HepG2 (cell line): ENCODE data around the gene LRRC45. TPM values are rescaled to one million over a fixed set of nuclear protein-coding genes. Genes with fewer than 3 reads are reported as not detected.

Experiments
- ARNT ChIP-seq: fragments of 450-650 bp; IDR thresholded peaks from 2 replicates; pipeline ENCODE4 v1.6.1; 2017
- ARNTL ChIP-seq: sonication (generic); formaldehyde crosslinking; IDR thresholded peaks from 2 replicates; pipeline ENCODE4 v1.4.0; 2020; ENCODE audit warnings: mild to moderate bottlenecking, missing genetic modification reagents
- DNMT1 ChIP-seq: sonication (generic); formaldehyde crosslinking; IDR thresholded peaks from 2 replicates; pipeline ENCODE4 v1.5.1; 2020; ENCODE audit warnings: mild to moderate bottlenecking, missing genetic modification reagents
- EED ChIP-seq: sonication (generic); formaldehyde crosslinking; IDR thresholded peaks from 2 replicates; pipeline ENCODE4 v1.5.0; 2020; ENCODE audit warnings: mild to moderate bottlenecking, missing genetic modification reagents
- FOXP4 ChIP-seq: sonication (generic); formaldehyde crosslinking; IDR thresholded peaks from 2 replicates; pipeline ENCODE4 v1.4.0; 2020; ENCODE audit warnings: missing genetic modification reagents
- HMGXB4 ChIP-seq, 2 experiments: sonication (generic) in 1 of 2; formaldehyde crosslinking in 1 of 2; IDR thresholded peaks; 2 replicates each; pipeline versions ENCODE4 v1.4.0 to v1.6.1; 2018 to 2020; ENCODE audit warnings: missing genetic modification reagents in 2 of 2, borderline replicate concordance in 1 of 2, low read depth in 1 of 2, mild to moderate bottlenecking in 1 of 2, missing biosample characterization in 1 of 2
- HNRNPL ChIP-seq: fragments of 200-400 bp; formaldehyde crosslinking; IDR thresholded peaks from 2 replicates; pipeline ENCODE4 v1.6.1; 2017; ENCODE audit warnings: mild to moderate bottlenecking, low read depth, low read length
- KLF11 ChIP-seq: IDR thresholded peaks from 2 replicates; pipeline ENCODE4 v1.6.1; 2016; ENCODE audit warnings: missing compliant biosample characterization
- NFYC ChIP-seq: IDR thresholded peaks from 2 replicates; pipeline ENCODE4 v1.6.1; 2016; ENCODE audit warnings: missing genetic modification reagents, missing compliant biosample characterization
- NRL ChIP-seq: sonication (generic); formaldehyde crosslinking; IDR thresholded peaks from 2 replicates; pipeline ENCODE4 v1.5.0; 2020; ENCODE audit warnings: missing genetic modification reagents, mild to moderate bottlenecking, moderate library complexity, borderline replicate concordance
- PAX8 ChIP-seq: sonication (generic); formaldehyde crosslinking; IDR thresholded peaks from 2 replicates; pipeline ENCODE4 v1.8.0; 2022; ENCODE audit warnings: mild to moderate bottlenecking, missing genetic modification reagents, borderline replicate concordance
- RBM22 ChIP-seq: fragments of 200-400 bp; formaldehyde crosslinking; optimal IDR thresholded peaks from 2 replicates; pipeline ENCODE3; 2017; ENCODE audit warnings: mild to moderate bottlenecking, low read length, moderate library complexity
- SMAD3 ChIP-seq: sonication (generic); formaldehyde crosslinking; IDR thresholded peaks from 2 replicates; pipeline ENCODE4 v1.4.0; 2020; ENCODE audit warnings: missing genetic modification reagents
- U2AF2 ChIP-seq: fragments of 200-400 bp; formaldehyde crosslinking; IDR thresholded peaks from 2 replicates; pipeline ENCODE4 v1.6.1; 2017; ENCODE audit warnings: low read depth, mild to moderate bottlenecking, low read length
- YEATS4 ChIP-seq: sonication (generic); formaldehyde crosslinking; IDR thresholded peaks from 2 replicates; pipeline ENCODE4 v1.4.0; 2020; ENCODE audit warnings: missing genetic modification reagents, borderline replicate concordance
- ZBTB43 ChIP-seq: sonication (generic); formaldehyde crosslinking; conservative IDR thresholded peaks from 2 replicates; pipeline ENCODE4 v1.4.0; 2020; ENCODE audit warnings: missing genetic modification reagents
- ZFP90 ChIP-seq: sonication (generic); formaldehyde crosslinking; IDR thresholded peaks from 2 replicates; pipeline ENCODE4 v1.8.0; 2022; ENCODE audit warnings: missing genetic modification reagents, mild to moderate bottlenecking, inconsistent platforms, borderline replicate concordance
- ZNF143 ChIP-seq: sonication (generic); formaldehyde crosslinking; IDR thresholded peaks from 2 replicates; pipeline ENCODE4 v1.4.0; 2020; ENCODE audit warnings: missing genetic modification reagents
- ZNF292 ChIP-seq: sonication (generic); formaldehyde crosslinking; IDR thresholded peaks from 2 replicates; pipeline ENCODE4 v1.8.1; 2022; ENCODE audit warnings: mild to moderate bottlenecking, low read depth, missing genetic modification reagents, borderline replicate concordance
- ZNF672 ChIP-seq: sonication (generic); formaldehyde crosslinking; IDR thresholded peaks from 2 replicates; pipeline ENCODE4 v1.8.1; 2022; ENCODE audit warnings: missing genetic modification reagents
- ZNF761 ChIP-seq: sonication (generic); formaldehyde crosslinking; conservative IDR thresholded peaks from 2 replicates; pipeline ENCODE4 v1.4.0; 2020; ENCODE audit warnings: mild to moderate bottlenecking, missing genetic modification reagents
- ZNF773 ChIP-seq: sonication (generic); formaldehyde crosslinking; IDR thresholded peaks from 2 replicates; pipeline ENCODE4 v1.4.0; 2020; ENCODE audit warnings: missing genetic modification reagents, borderline replicate concordance
- ZNF782 ChIP-seq: sonication (generic); formaldehyde crosslinking; IDR thresholded peaks from 2 replicates; pipeline ENCODE4 v1.4.0; 2020; ENCODE audit warnings: missing genetic modification reagents, mild to moderate bottlenecking, borderline replicate concordance
- polyA plus RNA-seq, 8 experiments: library from polyadenylated mRNA; depleted of rRNA in 3 of 8; stranded (reverse) in 7 of 8; unstranded in 1 of 8; fragments of >200 nt; fragmentation: Illumina TruSeq in 4 of 8; extraction: Trizol in 4 of 8; gene quantifications; 2 replicates each; pipeline versions ENCODE4 v1.2.1 to v1.2.3, GENCODE V29; 2011 to 2016; ENCODE audit warnings: low read depth in 4 of 8, missing spikeins in 1 of 8, mixed read lengths in 1 of 8; ENCODE audit not compliant: insufficient read depth in 1 of 8
- total RNA-seq, 5 experiments: library from RNA; depleted of rRNA; stranded (reverse); fragments of >200 nt; fragmentation: Illumina TruSeq; extraction: Trizol; gene quantifications; 2 replicates each; pipeline ENCODE4 v1.2.3, GENCODE V29; 2016; ENCODE audit warnings: low read depth in 1 of 5

The LRRC45 gene
- total and polyA plus RNA-seq, 2 of the 13 experiments (the other 11 are each of a cell fraction or from before 2014, with no cell fraction given) = 11.6 to 48.1 TPM

GRCh38 chr17:82023447-82024241, 539 bp downstream of the LRRC45 start (continued):
- TF ChIP-seq NRL (peak; percentile 62; the same call in 1 of the 2 replicates), U2AF2 (no peak), ZNF773 (CRISPR knock-in tag) (peak; percentile 42; the same call in 1 of the 2 replicates), ARNTL (CRISPR knock-in tag) (no peak), EED (CRISPR knock-in tag) (0 out of 2 replicates have a peak, but pooled peaks have one; percentile 68), KLF11 (CRISPR knock-in tag) (no peak), NFYC (CRISPR knock-in tag) (no peak; the same call in 1 of the 2 replicates), HNRNPL (0 out of 2 replicates have a peak, but pooled peaks have one; percentile 38), ZNF292 (no peak; the same call in 1 of the 2 replicates), YEATS4 (CRISPR knock-in tag) (peak; percentile 59), ZFP90 (CRISPR knock-in tag) (peak; percentile 74; the same call in 1 of the 2 replicates), FOXP4 (CRISPR knock-in tag) (no peak), RBM22 (no peak), ZNF672 (CRISPR knock-in tag) (no peak), DNMT1 (CRISPR knock-in tag) (peak; percentile 87), HMGXB4 (CRISPR knock-in tag; IDR thresholded peaks at IDR 0.05; ENCODE audit: borderline replicate concordance in 1 of 2, low read depth in 1 of 2) (peak in 1 of 2 experiments; percentile 14; a peak in 2 of 4 replicates), ZNF143 (CRISPR knock-in tag) (no peak), PAX8 (CRISPR knock-in tag) (no peak), ZNF761 (CRISPR knock-in tag) (0 out of 2 replicates have a peak, but pooled peaks have one; percentile 73), ARNT (no peak), ZBTB43 (CRISPR knock-in tag) (no peak), ZNF782 (CRISPR knock-in tag) (0 out of 2 replicates have a peak, but pooled peaks have one; percentile 74), SMAD3 (0 out of 2 replicates have a peak, but pooled peaks have one; percentile 23)
